ENCODE data around the gene ATP8B1.
A peak's percentile ranks its signal among the peaks of the same experiment; 100 is the strongest.

- TF ChIP-seq REST (IDR thresholded peaks at IDR 0.05) (no peak), RAD21 (conservative IDR thresholded peaks at IDR 0.05 in 1 of 2, IDR thresholded peaks at IDR 0.05 in 1 of 2) (peak; percentile 24 to 46; a peak in 3 of 5 replicates), BHLHE40 (IDR thresholded peaks at IDR 0.05; ENCODE audit: low read depth, low read length) (no peak), CTCF (IDR thresholded peaks at IDR 0.05) (no peak), CHD2 (IDR thresholded peaks at IDR 0.05; ENCODE audit: low read length, partially characterized antibody) (no peak), GATA3 (IDR thresholded peaks at IDR 0.05; ENCODE audit: borderline replicate concordance) (peak; percentile 43; the same call in 1 of the 2 replicates), EP300 (IDR thresholded peaks at IDR 0.05) (peak; percentile 33 to 65; a peak in 2 of 5 replicates), RCOR1 (IDR thresholded peaks at IDR 0.05; ENCODE audit: low read depth, low read length) (no peak), POLR2A (IDR thresholded peaks at IDR 0.05; ENCODE audit: low read length) (no peak), ESRRA (IDR thresholded peaks at IDR 0.05; ENCODE audit: borderline replicate concordance, low read length) (no peak), PHF8 (IDR thresholded peaks at IDR 0.05; ENCODE audit: borderline replicate concordance, low read depth) (no peak)
Measured at GRCh38 chr18:57737400-57738060, 65.6 kb downstream of the ATP8B1 start.

Data from A549 (cell line).